SK-N-MC (cell line): ENCODE measurements around the gene TUBA8.
"Not testable (repeated sequence)": the region's sequence is repeated elsewhere in the genome, so short reads cannot be mapped to it uniquely, and the experiment has no call there.

ENCODE experiments used
- DNase-seq: peaks from one replicate; pipeline ENCODE4 v3.0.0-alpha.2; 2011; ENCODE audit warnings: low read depth, low spot score
- H3K27ac ChIP-seq: fragments of 200-600 bp; sonication (generic); 2 replicates; pipeline ENCODE4 v1.5.1; 2016; ENCODE audit warnings: mixed run types
- H3K36me3 ChIP-seq: fragments of 200-600 bp; sonication (generic); 2 replicates; pipeline ENCODE4 v1.6.1; 2017; ENCODE audit warnings: antibody characterized with exemption, low read length, mixed read lengths; ENCODE audit not compliant: insufficient read depth
- H3K4me3 ChIP-seq: fragments of 200-600 bp; sonication (generic); 2 replicates; pipeline ENCODE4 v1.5.1; 2016
- H3K9ac ChIP-seq: fragments of 200-600 bp; sonication (generic); 2 replicates; pipeline ENCODE4 v1.8.0; 2017; ENCODE audit warnings: mixed run types, mixed read lengths; ENCODE audit not compliant: insufficient read length
- H3K9me3 ChIP-seq: fragments of 200-600 bp; sonication (generic); 2 replicates; pipeline ENCODE4 v1.6.1; 2017; ENCODE audit warnings: low read depth, mild to moderate bottlenecking, antibody characterized with exemption, low read length, moderate library complexity, mixed read lengths

Gene TUBA8

GRCh38 chr22:18173441-18173840, 62.8 kb downstream of the TUBA8 start:
- H3K4me3 ChIP-seq, H3K9ac ChIP-seq, H3K9me3 ChIP-seq, DNase-seq, H3K36me3 ChIP-seq, H3K27ac ChIP-seq: not testable (repeated sequence)
